Stimulated activated CD8-positive, alpha-beta memory T cell treated with anti-CD3 and anti-CD28 coated beads, Interleukin-2, amount 100 ng/mL, for 1 hour (primary cell): Measurements from ENCODE around the gene FAM120B.
"Not testable (repeated sequence)": the region's sequence is repeated elsewhere in the genome, so short reads cannot be mapped to it uniquely, and the experiment has no call there.

ENCODE experiments used
- DNase-seq, 2 donors: peaks; one replicate each; pipeline ENCODE4 v3.0.0-alpha.2; 2020; ENCODE audit warnings: low read depth in 2 of 2

FAM120B gene

DNA sequence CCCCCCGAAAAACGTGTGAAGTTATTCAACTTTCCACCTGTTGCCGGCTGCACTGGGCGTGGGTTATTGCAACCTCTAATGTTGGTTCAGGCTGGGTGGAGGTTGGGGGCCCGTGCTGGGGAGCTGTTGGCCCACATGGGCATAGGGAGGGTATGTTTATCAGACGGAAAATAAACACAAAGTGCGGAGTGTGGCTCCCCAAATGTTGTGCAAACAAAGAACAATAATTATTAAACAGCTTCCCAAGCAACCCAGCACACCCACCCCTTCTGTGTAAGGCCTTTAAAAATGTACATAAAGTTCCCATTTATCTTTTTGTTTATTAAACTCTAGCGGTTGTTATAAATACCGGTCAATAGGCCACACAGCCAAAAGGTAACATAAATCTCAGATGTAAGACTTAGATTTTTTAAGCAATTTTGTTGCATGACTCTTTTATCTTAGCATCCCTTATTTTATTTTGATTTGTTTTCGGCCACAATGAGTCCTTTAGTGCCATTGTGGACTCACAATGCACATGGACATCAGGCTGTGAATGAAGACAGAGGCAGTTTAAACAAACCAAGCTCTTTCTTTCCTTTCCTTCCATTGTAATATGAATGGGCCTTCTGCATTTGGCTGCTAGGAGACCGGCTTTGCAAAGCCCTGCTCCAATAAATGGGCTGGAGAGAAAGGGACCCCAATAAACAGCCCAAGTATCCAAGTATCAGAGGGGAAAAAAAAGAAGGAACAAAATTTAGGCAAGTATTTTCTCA lies 8.8 kb upstream of the FAM120B start:
- DNase-seq: no peak

DNA sequence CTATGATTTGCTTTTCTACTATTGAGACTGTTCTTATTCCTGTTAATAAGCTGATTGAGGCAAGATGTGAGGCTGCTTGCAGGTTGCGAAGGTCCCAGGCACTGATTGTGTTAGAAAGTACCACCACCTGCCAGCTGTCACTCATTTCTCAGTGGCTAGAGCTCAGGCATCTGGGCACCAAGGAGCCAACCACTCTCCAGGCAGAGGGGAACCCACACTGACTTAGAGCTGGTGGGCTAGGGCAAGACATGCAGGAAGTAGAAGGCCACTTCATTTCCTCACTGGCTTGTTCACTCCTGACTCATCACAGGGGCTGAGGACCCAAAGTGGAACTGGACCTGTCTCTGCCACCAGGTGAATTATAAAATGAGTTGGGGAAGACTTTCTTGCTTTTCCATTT lies 7.9 kb upstream of the FAM120B start:
- DNase-seq: no peak

DNA sequence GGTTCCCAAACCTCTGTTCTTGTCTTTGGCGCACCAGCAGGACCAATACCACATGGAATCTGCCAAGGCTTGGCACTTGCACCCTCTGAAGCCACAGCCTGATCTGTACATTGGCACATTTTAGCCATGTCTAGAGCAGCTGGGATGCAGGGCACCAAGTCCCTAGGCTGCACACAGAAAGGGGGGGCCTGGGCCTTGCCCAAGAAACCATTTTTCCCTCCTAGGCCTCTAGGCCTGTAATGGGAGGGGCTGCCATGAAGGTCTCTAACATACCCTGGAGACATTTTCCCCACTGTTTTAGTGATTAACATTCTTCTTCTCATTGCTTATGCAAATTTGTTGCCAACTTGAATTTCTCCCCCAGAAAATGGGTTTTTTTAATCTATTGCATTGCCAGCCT lies 5.4 kb upstream of the FAM120B start:
- DNase-seq: no peak

DNA sequence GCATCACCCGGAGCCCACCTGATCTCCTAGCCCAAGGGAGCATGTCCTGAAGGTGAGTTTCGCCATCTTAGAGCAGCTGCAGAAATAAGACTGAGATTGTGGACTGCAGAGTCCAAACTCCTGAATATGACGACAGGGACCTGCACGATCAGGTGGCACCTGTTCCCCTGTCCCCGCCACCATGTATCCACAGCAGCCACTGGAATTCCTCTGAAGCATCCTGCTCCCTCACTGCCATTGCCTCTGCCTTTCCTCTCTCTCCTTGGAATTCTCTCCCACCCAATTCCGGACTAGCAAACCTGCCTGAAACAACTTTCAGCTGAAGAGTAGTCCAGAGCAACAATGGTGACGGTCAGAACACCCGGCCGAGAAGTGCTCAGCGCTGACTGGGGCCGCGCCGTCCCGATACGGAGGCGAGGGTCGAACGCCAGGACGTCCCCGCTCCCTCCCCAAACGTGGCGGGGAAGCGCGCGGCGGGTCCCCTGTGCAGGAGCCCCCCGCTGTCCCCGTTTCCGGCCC lies 694 bp upstream of the FAM120B start:
- no peak for DNase-seq

DNA sequence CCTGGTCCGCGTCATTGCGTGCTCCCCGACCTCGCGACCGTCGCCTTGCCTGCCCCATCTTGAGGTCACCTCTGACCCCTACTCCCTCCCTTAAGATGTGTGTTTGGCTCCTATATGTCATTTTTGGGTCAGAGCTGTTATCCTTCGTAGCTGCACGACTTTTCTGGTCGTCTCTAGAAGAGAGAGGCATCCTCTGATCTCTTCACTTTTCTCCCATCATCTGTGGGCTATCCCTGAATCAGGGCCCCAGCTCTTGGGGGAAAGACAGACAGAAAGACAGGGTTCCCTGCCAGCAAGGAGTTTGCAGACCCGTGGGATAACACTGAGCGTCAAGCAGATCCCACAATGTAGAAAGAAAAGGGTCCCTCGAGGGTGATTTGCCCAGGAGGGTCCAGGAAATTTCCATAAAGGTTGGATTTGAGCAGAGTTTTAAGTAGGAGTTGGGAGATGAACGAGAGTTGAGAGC lies 555 bp downstream of the FAM120B start:
- DNase-seq: no peak

DNA sequence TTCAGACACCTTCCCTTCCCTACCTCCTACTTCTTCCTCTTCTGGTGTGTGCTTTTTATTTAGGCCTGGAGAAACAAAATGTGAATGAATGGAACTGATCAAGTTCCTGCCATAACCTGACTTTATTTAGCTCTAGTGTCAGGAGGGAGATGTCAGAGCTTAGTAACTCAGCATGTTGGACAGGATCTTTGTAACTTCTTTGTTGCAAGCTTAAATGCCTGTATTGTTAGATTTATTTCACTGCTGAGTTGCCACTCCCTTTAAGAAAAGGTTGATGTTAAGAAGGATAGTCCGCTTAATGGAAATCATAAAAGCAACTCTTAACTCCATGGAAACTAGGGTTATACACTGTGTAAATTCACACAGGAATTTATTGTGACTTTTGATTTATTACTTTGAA lies 2.2 kb downstream of the FAM120B start:
- DNase-seq: no peak

DNA sequence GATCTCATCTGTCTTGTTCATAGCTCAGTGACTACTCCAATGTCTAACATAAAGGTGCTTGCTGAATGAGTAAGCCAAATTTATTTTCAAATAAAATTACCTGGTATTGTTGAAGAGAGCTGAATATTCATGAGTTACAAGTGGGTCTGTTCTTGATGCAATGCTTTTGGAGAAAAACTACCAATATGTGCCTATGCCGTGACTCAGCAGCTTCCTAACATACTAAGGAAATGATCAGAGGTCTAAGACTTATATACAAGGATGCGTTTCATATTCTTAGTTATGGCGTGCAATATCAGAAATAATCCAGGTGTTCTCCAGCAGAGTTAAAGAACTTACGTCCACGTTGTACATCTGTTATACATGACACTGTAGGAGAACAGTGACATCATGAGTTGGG lies 5.1 kb downstream of the FAM120B start:
- DNase-seq: no peak

DNA sequence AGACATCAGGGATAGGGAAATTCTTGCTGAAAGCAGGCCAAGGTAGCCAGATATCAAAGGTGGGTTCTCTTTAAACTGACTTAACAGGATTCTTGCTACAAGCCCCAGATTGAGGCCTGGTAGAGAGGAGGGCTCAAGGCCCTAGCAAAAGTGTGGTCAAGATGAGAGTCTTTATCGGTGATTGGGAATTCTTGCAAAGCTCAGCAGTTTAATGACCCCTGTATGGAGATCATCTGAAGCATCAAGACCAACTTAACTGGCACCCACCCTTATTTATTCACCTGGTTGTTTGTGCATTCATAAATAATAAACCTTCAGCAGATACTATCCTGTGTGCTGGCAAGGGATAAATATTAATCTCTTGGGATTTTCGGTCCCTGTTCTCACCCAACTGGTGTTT lies 6.3 kb downstream of the FAM120B start:
- no peak for DNase-seq

DNA sequence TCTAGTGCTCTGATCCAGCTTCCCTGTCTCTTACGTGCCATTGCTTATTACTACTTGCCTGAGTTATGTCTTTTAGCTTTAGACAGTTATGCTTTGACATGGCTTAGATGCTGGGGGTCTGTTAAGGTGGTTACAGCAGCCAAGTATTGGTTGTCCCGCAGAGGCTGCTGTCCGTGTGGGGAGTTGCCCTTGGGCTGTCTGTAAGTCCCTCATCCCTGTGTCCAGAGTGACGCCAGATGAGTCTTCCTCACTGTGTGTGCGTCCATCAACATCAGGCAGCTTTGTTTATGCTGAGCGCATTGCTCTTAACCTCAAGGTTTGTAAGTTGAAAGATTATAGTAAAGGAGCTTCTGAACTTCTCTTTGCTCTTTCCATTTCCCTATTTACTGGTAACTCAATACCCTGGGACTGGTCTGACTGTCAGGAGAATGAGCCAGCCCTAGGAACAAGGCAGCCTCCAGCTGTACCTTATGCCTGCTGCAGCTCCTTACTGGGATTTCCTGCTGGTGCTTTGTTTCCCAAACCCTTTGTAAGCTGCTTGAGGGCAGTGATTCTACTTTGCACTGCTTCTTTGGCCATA lies 7.2 kb downstream of the FAM120B start:
- DNase-seq: no peak

DNA sequence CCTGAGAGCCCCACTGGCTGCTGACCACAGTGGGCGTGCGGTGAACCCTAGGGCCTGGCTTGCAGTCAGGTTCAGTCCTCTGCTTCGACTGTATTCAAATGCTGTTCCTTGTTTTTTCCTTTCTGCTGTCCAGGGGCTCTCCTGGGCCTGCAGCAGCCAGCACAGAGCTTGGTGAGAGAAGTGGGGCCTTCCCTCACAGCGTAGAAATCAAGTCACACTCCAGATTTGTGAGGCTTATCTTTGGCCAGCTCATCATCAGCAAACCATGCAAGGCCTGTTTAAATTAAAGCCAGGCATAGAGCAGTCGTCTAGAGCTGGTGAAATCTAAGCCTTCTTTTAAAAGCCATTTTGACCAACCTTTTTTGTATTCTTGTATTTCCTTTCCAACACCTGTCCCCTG lies 8.4 kb downstream of the FAM120B start:
- DNase-seq: no peak

DNA sequence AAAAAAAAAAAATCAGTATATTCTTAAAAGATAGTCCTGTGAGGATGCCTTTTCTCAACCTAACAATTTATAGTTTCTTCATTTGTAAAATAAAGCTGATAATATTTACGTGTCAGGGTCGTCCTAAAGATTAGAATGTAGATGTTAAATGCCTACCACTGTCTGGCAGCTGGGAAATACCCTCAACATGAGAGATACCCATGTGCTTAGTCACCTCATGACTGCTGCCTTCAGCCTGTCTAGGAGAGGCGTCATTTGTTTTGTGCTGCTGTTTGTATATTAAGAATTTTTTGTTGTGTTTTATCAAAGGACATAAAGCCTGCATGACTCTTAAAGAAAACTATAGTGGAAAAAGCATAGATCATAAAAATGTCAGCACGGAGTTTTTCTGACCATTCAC lies 9.5 kb downstream of the FAM120B start:
- DNase-seq: no peak

DNA sequence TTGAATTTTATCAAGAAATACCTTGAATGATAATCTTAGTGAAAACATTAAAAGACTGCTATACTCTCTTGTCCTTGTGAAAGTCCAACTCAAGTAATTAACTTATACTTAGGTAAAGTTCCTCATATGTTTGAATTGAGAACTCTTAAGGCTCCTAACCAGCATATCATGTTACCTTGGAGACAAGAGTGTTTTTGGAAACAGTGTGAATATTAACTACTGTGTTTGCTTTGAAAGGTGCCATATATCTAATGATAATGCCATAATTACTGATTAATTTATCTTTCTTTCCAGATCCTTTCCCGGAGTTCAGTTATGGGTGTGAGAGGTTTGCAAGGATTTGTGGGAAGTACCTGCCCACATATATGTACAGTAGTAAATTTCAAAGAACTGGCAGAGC lies 10.5 kb downstream of the FAM120B start:
- DNase-seq: no peak

DNA sequence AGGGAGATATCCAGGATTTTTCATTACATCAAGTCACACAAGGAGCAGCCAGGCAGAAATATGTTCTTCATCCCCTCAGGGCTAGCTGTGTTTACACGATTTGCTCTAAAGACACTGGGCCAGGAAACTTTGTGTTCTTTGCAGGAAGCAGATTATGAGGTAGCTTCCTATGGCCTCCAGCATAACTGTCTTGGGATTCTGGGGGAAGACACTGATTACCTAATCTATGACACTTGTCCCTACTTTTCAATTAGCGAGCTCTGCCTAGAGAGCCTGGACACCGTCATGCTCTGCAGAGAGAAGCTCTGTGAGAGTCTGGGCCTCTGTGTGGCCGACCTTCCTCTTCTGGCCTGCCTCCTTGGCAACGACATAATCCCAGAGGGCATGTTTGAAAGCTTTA lies 11.2 kb downstream of the FAM120B start:
- DNase-seq: no peak

DNA sequence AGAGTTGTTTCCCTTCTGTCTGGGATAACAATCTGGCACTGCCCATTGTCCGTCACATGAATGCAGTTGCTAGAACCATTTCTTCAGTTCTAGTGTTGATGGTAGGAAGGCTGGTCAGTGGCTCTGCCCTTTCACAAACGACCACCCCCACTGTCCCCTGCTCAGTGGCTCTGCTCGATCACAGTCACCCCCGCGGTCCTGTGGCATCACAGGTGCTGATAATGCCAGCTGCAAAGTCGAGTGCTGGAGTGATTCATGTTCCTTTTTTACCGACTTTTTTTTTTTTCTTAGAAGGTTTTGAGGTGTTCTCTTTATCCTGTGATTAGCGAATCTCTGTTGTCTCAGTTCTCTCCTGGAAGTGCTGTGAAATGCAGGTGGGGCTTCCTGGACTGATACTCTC lies 22.8 kb downstream of the FAM120B start:
- DNase-seq: no peak

DNA sequence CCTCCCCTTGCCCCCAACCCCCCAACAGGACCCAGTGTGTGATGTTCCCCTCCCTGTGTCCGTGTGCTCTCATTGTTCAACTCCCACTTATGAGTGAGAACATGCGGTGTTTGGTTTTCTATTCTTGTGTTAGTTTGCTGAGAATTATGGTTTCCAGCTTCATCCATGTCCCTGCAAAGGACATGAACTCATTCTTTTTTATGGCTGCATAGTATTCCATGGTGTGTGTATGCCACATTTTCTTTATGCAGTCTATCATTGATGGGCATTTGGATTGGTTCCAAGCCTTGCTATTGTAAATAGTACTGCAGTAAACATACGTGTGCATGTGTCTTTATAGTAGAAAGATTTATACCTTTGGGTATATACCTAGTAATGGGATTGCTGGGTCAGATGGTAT lies 28.6 kb downstream of the FAM120B start:
- not testable (repeated sequence) for DNase-seq

DNA sequence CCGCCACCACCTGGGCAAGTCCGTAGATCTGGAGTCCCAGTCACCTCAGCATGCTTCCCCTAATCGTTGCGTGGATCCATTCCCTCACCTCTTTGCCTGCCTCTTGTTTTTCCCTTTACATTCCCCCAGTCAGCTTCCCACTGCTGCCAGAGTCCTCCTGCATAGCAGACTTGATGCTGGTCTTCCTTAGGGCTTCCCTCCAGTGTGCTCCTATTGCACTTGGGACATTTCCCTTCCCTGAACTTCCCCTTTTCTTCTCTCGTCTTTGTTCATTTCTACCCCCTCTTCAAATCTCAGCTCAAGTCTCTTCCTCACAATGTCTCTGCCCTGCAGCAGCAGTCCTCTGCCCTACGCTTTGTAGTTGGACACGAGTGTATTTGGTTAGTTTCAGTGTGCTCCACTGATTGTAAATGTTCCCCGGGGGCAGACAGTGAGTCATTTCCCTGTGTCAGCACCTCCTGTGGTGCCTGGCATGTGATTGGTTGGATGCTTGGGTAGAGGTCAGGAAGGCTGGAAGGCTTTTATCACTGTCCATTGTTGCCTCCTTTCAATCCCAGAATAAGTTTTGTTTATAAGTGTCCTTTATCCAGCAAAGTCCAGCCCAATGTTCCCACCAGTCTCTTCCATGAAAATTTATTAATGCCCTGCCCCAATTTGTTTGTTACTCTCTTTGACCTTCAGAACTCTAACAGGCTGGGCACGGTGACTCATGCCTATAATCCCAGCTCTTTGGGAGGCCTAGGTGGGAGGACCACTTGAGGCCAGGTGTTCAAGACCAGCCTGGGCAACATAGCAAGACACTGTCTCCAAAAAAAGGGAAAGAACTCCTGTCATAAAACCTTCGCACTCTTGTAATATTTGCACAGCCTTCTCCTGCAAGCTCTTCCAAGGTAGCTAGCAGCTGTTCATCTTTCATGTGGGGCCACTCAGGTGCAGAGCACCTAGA lies 38.3 kb downstream of the FAM120B start:
- DNase-seq: no peak

DNA sequence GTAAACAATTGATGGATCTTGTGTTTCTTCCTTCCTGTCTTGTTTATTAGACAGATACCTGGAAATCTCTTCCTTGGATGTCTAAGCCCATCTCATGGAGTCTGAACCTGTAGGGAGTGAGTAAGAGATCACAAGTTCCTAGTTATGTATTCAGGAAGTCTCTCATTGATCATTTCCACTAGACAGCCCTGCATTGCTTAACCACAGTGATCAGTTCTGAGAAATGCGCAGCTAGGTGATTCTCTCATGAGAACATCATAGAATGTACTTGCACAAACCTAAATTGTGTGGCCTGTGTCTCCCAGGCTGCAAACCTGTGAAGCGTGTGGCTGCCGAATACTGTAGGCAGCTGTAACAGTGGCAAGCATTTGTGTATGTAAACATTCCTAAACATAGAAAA lies 39.1 kb downstream of the FAM120B start:
- DNase-seq: no peak

DNA sequence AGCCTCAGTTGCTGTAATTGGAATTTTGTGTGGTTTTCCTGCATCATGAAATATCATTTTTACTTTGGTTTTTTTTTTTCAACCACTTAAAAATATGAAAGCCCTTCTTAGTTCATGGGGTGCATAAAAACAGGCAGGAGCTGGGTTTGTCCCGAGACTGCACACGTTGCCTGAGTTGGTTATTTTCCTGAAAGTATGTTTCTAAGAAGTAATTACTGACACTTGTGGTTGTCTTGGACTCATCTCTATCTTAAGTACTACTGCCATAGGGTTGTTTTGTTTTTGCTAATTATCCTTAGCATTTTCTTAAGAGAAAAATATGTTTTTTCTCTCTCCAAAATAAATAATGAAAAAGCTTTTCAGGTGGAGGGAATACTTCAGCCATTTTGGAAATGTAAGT lies 40.1 kb downstream of the FAM120B start:
- no peak for DNase-seq

DNA sequence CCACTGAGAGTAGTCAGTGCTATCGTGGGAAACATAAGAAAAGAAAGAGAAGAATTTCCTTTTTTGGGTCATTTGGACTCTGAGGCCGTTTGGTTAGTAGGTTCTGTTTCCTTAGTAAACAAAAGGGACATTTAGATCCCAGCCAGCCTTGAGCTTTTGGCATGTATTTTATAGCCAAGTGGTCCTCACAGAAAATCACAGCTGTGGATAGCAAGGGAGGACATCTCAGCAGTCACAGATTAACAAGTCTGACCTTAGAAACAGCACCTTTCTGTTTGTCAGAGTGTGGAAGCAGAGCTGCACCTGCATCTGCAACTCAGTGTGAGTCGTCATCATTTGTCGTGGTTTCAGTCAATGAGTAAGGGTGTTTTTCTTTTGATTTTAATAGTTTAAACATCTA lies 40.5 kb downstream of the FAM120B start:
- DNase-seq: no peak

DNA sequence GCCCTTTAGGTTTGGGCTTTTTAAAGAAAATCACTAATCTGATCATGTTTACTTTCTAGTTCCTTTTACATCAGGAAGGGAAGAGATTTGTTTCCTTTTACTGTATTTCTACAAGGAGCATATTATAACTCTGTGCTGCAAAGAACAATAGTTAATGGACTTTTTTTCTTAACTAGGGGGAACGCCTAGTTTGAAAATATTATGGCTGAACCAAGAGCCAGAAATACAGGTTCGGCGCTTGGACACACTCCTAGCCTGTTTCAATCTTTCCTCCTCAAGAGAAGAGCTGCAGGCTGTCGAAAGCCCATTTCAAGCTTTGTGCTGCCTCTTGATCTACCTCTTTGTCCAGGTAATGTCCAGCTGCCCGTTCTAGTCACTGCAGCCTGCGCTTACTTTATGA lies 41.4 kb downstream of the FAM120B start:
- no peak for DNase-seq

DNA sequence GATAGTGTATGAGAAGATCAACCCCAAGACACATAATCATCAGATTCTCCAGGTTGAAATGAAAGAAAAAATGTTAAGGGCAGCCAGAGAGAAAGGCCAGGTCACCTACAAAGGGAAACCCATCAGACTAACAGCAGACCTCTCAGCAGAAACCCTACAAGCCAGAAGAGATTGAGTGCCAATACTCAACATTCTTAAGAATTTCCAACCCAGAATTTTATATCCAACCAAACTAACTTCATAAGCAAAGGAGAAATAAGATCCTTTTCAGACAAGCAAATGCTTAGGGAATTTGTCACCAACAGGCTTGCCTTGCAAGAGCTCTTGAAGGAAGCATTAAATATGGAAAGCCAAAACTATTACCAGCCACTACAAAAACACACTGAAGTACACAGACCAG lies 44.9 kb downstream of the FAM120B start:
- DNase-seq: not testable (repeated sequence)

DNA sequence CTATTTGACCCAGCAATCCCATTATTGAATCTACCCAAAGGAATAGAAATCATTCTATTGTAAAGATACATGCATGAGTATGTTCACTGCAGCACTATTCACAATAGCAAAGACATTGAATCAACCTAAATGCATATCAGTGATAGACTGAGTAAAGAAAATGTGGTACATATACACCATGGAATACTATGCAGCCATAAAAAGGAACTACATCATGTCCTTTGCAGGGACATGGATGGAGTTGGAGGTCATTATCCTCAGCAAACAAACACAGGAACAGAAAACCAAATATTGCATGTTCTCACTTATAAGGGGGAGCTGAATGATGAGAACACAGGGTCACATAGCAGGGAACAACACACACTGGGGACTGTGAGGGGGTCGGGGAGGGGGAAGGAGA lies 48.6 kb downstream of the FAM120B start:
- not testable (repeated sequence) for DNase-seq
